DND-41 (cell line): Measurements from ENCODE around the gene AKAP1.

Experiments
- CTCF ChIP-seq: IDR thresholded peaks from 2 replicates; pipeline ENCODE4 v1.5.1; 2012; ENCODE audit warnings: borderline replicate concordance, low read length, moderate library complexity, mild to moderate bottlenecking; ENCODE audit not compliant: poor library complexity, severe bottlenecking; ENCODE audit errors: extremely low read depth
- EZH2 ChIP-seq: IDR thresholded peaks from 3 replicates; pipeline ENCODE4 v1.6.1; 2012; ENCODE audit warnings: borderline replicate concordance, low read depth, mild to moderate bottlenecking, moderate library complexity, low read length, inconsistent platforms; ENCODE audit not compliant: severe bottlenecking

- TF ChIP-seq CTCF (no peak), EZH2 (no peak)
Measured at GRCh38 chr17:57164814-57165213, 79.8 kb downstream of the AKAP1 start.
